ENCODE data around the gene PTPRQ.

- TF ChIP-seq CTCF (IDR thresholded peaks at IDR 0.05) (no peak), POLR2AphosphoS5 (IDR thresholded peaks at IDR 0.05; ENCODE audit: low read depth, low read length) (no peak), REST (IDR thresholded peaks at IDR 0.05; ENCODE audit: insufficient read depth in 1 of 2, low read depth in 2 of 2, low read length in 1 of 2) (no peak)
Measured at GRCh38 chr12:80401191-80401590, 42.8 kb upstream of the PTPRQ start.

All from Panc1 (cell line).